IgD-negative memory B cell (primary cell): Measurements from ENCODE around the gene TMEFF1. TPM values are rescaled to one million over a fixed set of nuclear protein-coding genes. Genes with fewer than 3 reads are reported as not detected.
"Not testable (repeated sequence)": the region's sequence is repeated elsewhere in the genome, so short reads cannot be mapped to it uniquely, and the experiment has no call there.

Experiments
- H3K27ac Mint-ChIP-seq, 3 donors: one replicate each; pipeline ENCODE4 v1.8.0; 2020 to 2022; ENCODE audit warnings: mild to moderate bottlenecking in 3 of 3, mixed read lengths in 3 of 3, moderate library complexity in 1 of 3
- H3K27me3 Mint-ChIP-seq: one replicate; pipeline ENCODE4 v1.8.0; 2021; ENCODE audit warnings: mixed read lengths
- H3K36me3 Mint-ChIP-seq: one replicate; pipeline ENCODE4 v1.8.0; 2020; ENCODE audit warnings: mild to moderate bottlenecking, mixed read lengths
- H3K4me1 Mint-ChIP-seq, 3 donors: one replicate each; pipeline ENCODE4 v1.8.0; 2020 to 2022; ENCODE audit warnings: mixed read lengths in 3 of 3, mild to moderate bottlenecking in 1 of 3
- H3K4me3 Mint-ChIP-seq, 4 donors: one replicate each; pipeline ENCODE4 v1.8.0; 2020 to 2022; ENCODE audit warnings: mild to moderate bottlenecking in 4 of 4, mixed read lengths in 4 of 4, moderate library complexity in 3 of 4
- H3K9me3 Mint-ChIP-seq, 3 donors: one replicate each; pipeline ENCODE4 v1.8.0; 2020 to 2021; ENCODE audit warnings: mixed read lengths in 3 of 3, mild to moderate bottlenecking in 1 of 3
- polyA plus RNA-seq: library from polyadenylated mRNA; unstranded; fragments of 300-500 nt; fragmentation: Illumina TruSeq; gene quantifications from one replicate; pipeline ENCODE4 v1.2.3, GENCODE V29; 2021

Gene TMEFF1
- polyA plus RNA-seq, 1 donor from 2014 or later, result not detected

- no peaks in the 10 kb centered on the region for H3K4me1 Mint-ChIP-seq
- H3K27me3 Mint-ChIP-seq, result no peaks in the 10 kb centered on the region
- no peak overlapping the region for H3K27ac Mint-ChIP-seq
- H3K4me3 Mint-ChIP-seq, result no peak overlapping the region
- H3K9me3 Mint-ChIP-seq, result no peaks in the 10 kb centered on the region
- peaks cover 1% of the 10 kb centered on the region for H3K36me3 Mint-ChIP-seq
These were observed 20.0 kb downstream of the TMEFF1 start for GRCh38 chr9:100492952-100493351.

- H3K27me3 Mint-ChIP-seq, result no peaks in the 10 kb centered on the region
- H3K9me3 Mint-ChIP-seq, result no peaks in the 10 kb centered on the region
- no peaks in the 10 kb centered on the region for H3K36me3 Mint-ChIP-seq
- peaks cover 0 to 9% (median 4%) of the 10 kb centered on the region in 3 donors for H3K4me1 Mint-ChIP-seq
- H3K27ac Mint-ChIP-seq, result no peak overlapping the region
- H3K4me3 Mint-ChIP-seq, result no peak overlapping the region
These were observed 25.6 kb downstream of the TMEFF1 start for GRCh38 chr9:100498592-100498991.

- no peak overlapping the region for H3K4me3 Mint-ChIP-seq
- H3K9me3 Mint-ChIP-seq, result no peaks in the 10 kb centered on the region
- peaks cover 0 to 9% (median 4%) of the 10 kb centered on the region in 3 donors for H3K4me1 Mint-ChIP-seq
- no peaks in the 10 kb centered on the region for H3K36me3 Mint-ChIP-seq
- no peaks in the 10 kb centered on the region for H3K27me3 Mint-ChIP-seq
- no peak overlapping the region for H3K27ac Mint-ChIP-seq
These were observed 26.5 kb downstream of the TMEFF1 start for GRCh38 chr9:100499460-100499859.

- peaks cover 0 to 9% (median 4%) of the 10 kb centered on the region in 3 donors for H3K4me1 Mint-ChIP-seq
- no peaks in the 10 kb centered on the region for H3K27me3 Mint-ChIP-seq
- H3K36me3 Mint-ChIP-seq, result no peaks in the 10 kb centered on the region
These were observed 26.9 kb downstream of the TMEFF1 start for GRCh38 chr9:100499866-100500265.

GRCh38 chr9:100505564-100506159 lies 32.7 kb downstream of the TMEFF1 start:
- no peak overlapping the region for H3K27ac Mint-ChIP-seq
- peaks cover 0 to 7% (median 3%) of the 10 kb centered on the region in 3 donors for H3K9me3 Mint-ChIP-seq
- H3K4me3 Mint-ChIP-seq, result no peak overlapping the region
- H3K27me3 Mint-ChIP-seq, result peaks cover 2% of the 10 kb centered on the region
- H3K4me1 Mint-ChIP-seq, result peaks cover 0 to 8% (median 0%) of the 10 kb centered on the region in 3 donors
- H3K36me3 Mint-ChIP-seq, result peaks cover 2% of the 10 kb centered on the region

More at GRCh38 chr9:100499866-100500265, 26.9 kb downstream of the TMEFF1 start:
- Mint-ChIP-seq H3K9me3 (no peaks in the 10 kb centered on the region), H3K27ac (no peak overlapping the region), H3K4me3 (no peak overlapping the region)

GRCh38 chr9:100507350-100507749 lies 34.4 kb downstream of the TMEFF1 start:
- H3K36me3 Mint-ChIP-seq, H3K27me3 Mint-ChIP-seq, H3K9me3 Mint-ChIP-seq, H3K27ac Mint-ChIP-seq, H3K4me1 Mint-ChIP-seq, H3K4me3 Mint-ChIP-seq: not testable (repeated sequence)

- H3K4me3 Mint-ChIP-seq, result no peak overlapping the region
- peaks cover 2% of the 10 kb centered on the region for H3K36me3 Mint-ChIP-seq
- peaks cover 2 to 7% (median 3%) of the 10 kb centered on the region in 3 donors for H3K9me3 Mint-ChIP-seq
- H3K27me3 Mint-ChIP-seq, result peaks cover 2% of the 10 kb centered on the region
- peak overlapping the region in 1 of 3 donors; percentile 5 for H3K27ac Mint-ChIP-seq
- H3K4me1 Mint-ChIP-seq, result peaks cover 0 to 6% (median 0%) of the 10 kb centered on the region in 3 donors
These were observed 38.3 kb downstream of the TMEFF1 start for GRCh38 chr9:100511205-100511604.

GRCh38 chr9:100515578-100516494 lies 42.9 kb downstream of the TMEFF1 start:
- Mint-ChIP-seq H3K4me3 (no peak overlapping the region), H3K36me3 (peaks cover 2% of the 10 kb centered on the region), H3K27ac (no peak overlapping the region), H3K4me1 (no peaks in the 10 kb centered on the region), H3K27me3 (no peaks in the 10 kb centered on the region), H3K9me3 (peaks cover 0 to under 1% (median 0%) of the 10 kb centered on the region in 3 donors)

GRCh38 chr9:100521282-100521681 lies 48.3 kb downstream of the TMEFF1 start:
- Mint-ChIP-seq H3K27me3 (no peaks in the 10 kb centered on the region), H3K27ac (no peak overlapping the region), H3K36me3 (peaks cover 11% of the 10 kb centered on the region), H3K4me3 (no peak overlapping the region), H3K4me1 (no peaks in the 10 kb centered on the region), H3K9me3 (no peaks in the 10 kb centered on the region)

GRCh38 chr9:100525563-100525962 lies 52.6 kb downstream of the TMEFF1 start:
- Mint-ChIP-seq H3K27ac (no peak overlapping the region), H3K9me3 (no peaks in the 10 kb centered on the region), H3K4me1 (no peaks in the 10 kb centered on the region), H3K36me3 (peaks cover 13% of the 10 kb centered on the region), H3K4me3 (no peak overlapping the region), H3K27me3 (no peaks in the 10 kb centered on the region)

- not testable (repeated sequence) for H3K27ac Mint-ChIP-seq
These were observed 54.3 kb downstream of the TMEFF1 start for GRCh38 chr9:100527180-100527794.

GRCh38 chr9:100534401-100534800 lies 61.5 kb downstream of the TMEFF1 start:
- Mint-ChIP-seq H3K9me3 (peaks cover 0 to 2% (median 0%) of the 10 kb centered on the region in 3 donors), H3K27me3 (no peaks in the 10 kb centered on the region), H3K4me3 (no peak overlapping the region), H3K36me3 (peaks cover 1% of the 10 kb centered on the region), H3K4me1 (no peaks in the 10 kb centered on the region), H3K27ac (no peak overlapping the region)

More at GRCh38 chr9:100527180-100527794, 54.3 kb downstream of the TMEFF1 start:
- H3K4me1 Mint-ChIP-seq, H3K27me3 Mint-ChIP-seq, H3K9me3 Mint-ChIP-seq, H3K4me3 Mint-ChIP-seq: not testable (repeated sequence)
- peaks cover 13% of the 10 kb centered on the region for H3K36me3 Mint-ChIP-seq

GRCh38 chr9:100540327-100540726 lies 67.4 kb downstream of the TMEFF1 start:
- Mint-ChIP-seq H3K27ac (no peak overlapping the region), H3K9me3 (peaks cover 6 to 13% (median 7%) of the 10 kb centered on the region in 3 donors), H3K4me3 (no peak overlapping the region), H3K27me3 (no peaks in the 10 kb centered on the region), H3K36me3 (peaks cover 6% of the 10 kb centered on the region), H3K4me1 (no peaks in the 10 kb centered on the region)

- Mint-ChIP-seq H3K36me3 (peaks cover 20% of the 10 kb centered on the region), H3K27ac (peak overlapping the region in 2 of 3 donors; percentile 60 to 77), H3K4me1 (peaks cover 5 to 12% (median 7%) of the 10 kb centered on the region in 3 donors), H3K27me3 (no peaks in the 10 kb centered on the region), H3K9me3 (peaks cover 25 to 41% (median 25%) of the 10 kb centered on the region in 3 donors), H3K4me3 (peak overlapping the region in 2 of 4 donors; percentile 10 to 31)
These were observed 76.1 kb downstream of the TMEFF1 start for GRCh38 chr9:100549048-100549447.

- no peaks in the 10 kb centered on the region for H3K27me3 Mint-ChIP-seq
- peaks cover 0 to under 1% (median 0%) of the 10 kb centered on the region in 3 donors for H3K4me1 Mint-ChIP-seq
- no peak overlapping the region for H3K27ac Mint-ChIP-seq
These were observed 82.0 kb downstream of the TMEFF1 start for GRCh38 chr9:100554935-100555401.

More at GRCh38 chr9:100554935-100555401, 82.0 kb downstream of the TMEFF1 start:
- Mint-ChIP-seq H3K9me3 (peaks cover 0 to 7% (median 3%) of the 10 kb centered on the region in 3 donors), H3K36me3 (peaks cover 2% of the 10 kb centered on the region), H3K4me3 (no peak overlapping the region)
